GM19372 (cell line): Measurements from ENCODE around the gene CRACDL.
A peak's percentile ranks its signal among the peaks of the same experiment; 100 is the strongest.
"Not testable (repeated sequence)": the region's sequence is repeated elsewhere in the genome, so short reads cannot be mapped to it uniquely, and the experiment has no call there.

Experiments used
- ATAC-seq: cut with Tn5 transposase; IDR thresholded peaks from one replicate; pipeline ENCODE4 v1.9.1; 2021; ENCODE audit warnings: mild to moderate bottlenecking, low read depth, moderate library complexity; ENCODE audit not compliant: unreplicated experiment

Gene CRACDL

GRCh38 chr2:98763209-98763951 is 172.6 kb downstream of the CRACDL start:
- ATAC-seq, result no peak

GRCh38 chr2:98761909-98762308 is 174.1 kb downstream of the CRACDL start:
- ATAC-seq, result no peak

- ATAC-seq, result no peak
Observed at GRCh38 chr2:98761267-98761781, 174.7 kb downstream of the CRACDL start.

- no peak for ATAC-seq
Observed at GRCh38 chr2:98759827-98760625, 176.0 kb downstream of the CRACDL start.

- no peak for ATAC-seq
Observed at GRCh38 chr2:98759338-98759737, 176.7 kb downstream of the CRACDL start.

GRCh38 chr2:98757904-98758421 is 178.1 kb downstream of the CRACDL start:
- ATAC-seq, result peak; percentile 74

- no peak for ATAC-seq
Observed at GRCh38 chr2:98753801-98754200, 182.2 kb downstream of the CRACDL start.

- not testable (repeated sequence) for ATAC-seq
Observed at GRCh38 chr2:98752711-98753110, 183.3 kb downstream of the CRACDL start.

- no peak for ATAC-seq
Observed at GRCh38 chr2:98751748-98752147, 184.3 kb downstream of the CRACDL start.

GRCh38 chr2:98750593-98751282 is 185.3 kb downstream of the CRACDL start:
- ATAC-seq, result no peak

GRCh38 chr2:98749066-98749450 is 187.0 kb downstream of the CRACDL start:
- no peak for ATAC-seq

- ATAC-seq, result no peak
Observed at GRCh38 chr2:98748292-98749065, 187.5 kb downstream of the CRACDL start.

- ATAC-seq, result no peak
Observed at GRCh38 chr2:98747888-98748287, 188.1 kb downstream of the CRACDL start.

- ATAC-seq, result no peak
Observed at GRCh38 chr2:98746426-98746825, 189.6 kb downstream of the CRACDL start.

- no peak for ATAC-seq
Observed at GRCh38 chr2:98744595-98744994, 191.4 kb downstream of the CRACDL start.
